ENCODE data around the gene NID1.
"Not testable (repeated sequence)": the region's sequence is repeated elsewhere in the genome, so short reads cannot be mapped to it uniquely, and the experiment has no call there.

Gene NID1

GRCh38 chr1:235968831-235969230 is 96.1 kb downstream of the NID1 start:
- in situ Hi-C loops (cut with HindIII; ENCODE audit: low pct_unique_long_range_greater_than_20kb, low sequenced_read_pairs) = no loop called here
- DNase-seq (ENCODE audit: low read depth in 1 of 2, low spot score in 1 of 2) = no peak
- TF ChIP-seq JUND (IDR thresholded peaks at IDR 0.05; ENCODE audit: low read depth) = no peak

- DNase-seq (ENCODE audit: low read depth in 1 of 2, low spot score in 1 of 2); in situ Hi-C loops (cut with HindIII; ENCODE audit: low pct_unique_long_range_greater_than_20kb, low sequenced_read_pairs): not testable (repeated sequence)
Observed at GRCh38 chr1:235966134-235966533, 98.8 kb downstream of the NID1 start.

GRCh38 chr1:235960809-235961208 is 104.1 kb downstream of the NID1 start:
- in situ Hi-C loops (cut with HindIII; ENCODE audit: low pct_unique_long_range_greater_than_20kb, low sequenced_read_pairs) = no loop called here

GRCh38 chr1:235958021-235958420 is 106.9 kb downstream of the NID1 start:
- no peak for TF ChIP-seq JUND (IDR thresholded peaks at IDR 0.05; ENCODE audit: low read depth)
- in situ Hi-C loops (cut with HindIII; ENCODE audit: low pct_unique_long_range_greater_than_20kb, low sequenced_read_pairs) = no loop called here
- DNase-seq (ENCODE audit: low read depth in 1 of 2, low spot score in 1 of 2) = no peak

More at GRCh38 chr1:235960809-235961208, 104.1 kb downstream of the NID1 start:
- no peak for TF ChIP-seq JUND (IDR thresholded peaks at IDR 0.05; ENCODE audit: low read depth)
- DNase-seq (ENCODE audit: low read depth in 1 of 2, low spot score in 1 of 2) = no peak

- in situ Hi-C loops (cut with HindIII; ENCODE audit: low pct_unique_long_range_greater_than_20kb, low sequenced_read_pairs) = no loop called here
- no peak for DNase-seq (ENCODE audit: low read depth in 1 of 2, low spot score in 1 of 2)
- no peak for TF ChIP-seq JUND (IDR thresholded peaks at IDR 0.05; ENCODE audit: low read depth)
Observed at GRCh38 chr1:235955777-235956176, 109.1 kb downstream of the NID1 start.

- no peak for DNase-seq (ENCODE audit: low read depth in 1 of 2, low spot score in 1 of 2)
- no peak for TF ChIP-seq JUND (IDR thresholded peaks at IDR 0.05; ENCODE audit: low read depth)
- in situ Hi-C loops (cut with HindIII; ENCODE audit: low pct_unique_long_range_greater_than_20kb, low sequenced_read_pairs) = no loop called here
Observed at GRCh38 chr1:235954306-235955283, 110.3 kb downstream of the NID1 start.

GRCh38 chr1:235953801-235954200 is 111.1 kb downstream of the NID1 start:
- no peak for DNase-seq (ENCODE audit: low read depth in 1 of 2, low spot score in 1 of 2)
- in situ Hi-C loops (cut with HindIII; ENCODE audit: low pct_unique_long_range_greater_than_20kb, low sequenced_read_pairs) = no loop called here
- TF ChIP-seq JUND (IDR thresholded peaks at IDR 0.05; ENCODE audit: low read depth) = no peak

- TF ChIP-seq JUND (IDR thresholded peaks at IDR 0.05; ENCODE audit: low read depth) = no peak
- DNase-seq (ENCODE audit: low read depth in 1 of 2, low spot score in 1 of 2) = no peak
- in situ Hi-C loops (cut with HindIII; ENCODE audit: low pct_unique_long_range_greater_than_20kb, low sequenced_read_pairs) = no loop called here
Observed at GRCh38 chr1:235952950-235953615, 111.8 kb downstream of the NID1 start.

- TF ChIP-seq JUND (IDR thresholded peaks at IDR 0.05; ENCODE audit: low read depth) = no peak
- in situ Hi-C loops (cut with HindIII; ENCODE audit: low pct_unique_long_range_greater_than_20kb, low sequenced_read_pairs) = no loop called here
- DNase-seq (ENCODE audit: low read depth in 1 of 2, low spot score in 1 of 2) = no peak
Observed at GRCh38 chr1:235951661-235952060, 113.2 kb downstream of the NID1 start.

- TF ChIP-seq JUND (IDR thresholded peaks at IDR 0.05; ENCODE audit: low read depth) = no peak
- no peak for DNase-seq (ENCODE audit: low read depth in 1 of 2, low spot score in 1 of 2)
- in situ Hi-C loops (cut with HindIII; ENCODE audit: low pct_unique_long_range_greater_than_20kb, low sequenced_read_pairs) = no loop called here
Observed at GRCh38 chr1:235950318-235950717, 114.6 kb downstream of the NID1 start.

GRCh38 chr1:235948774-235949427 is 116.0 kb downstream of the NID1 start:
- in situ Hi-C loops (cut with HindIII; ENCODE audit: low pct_unique_long_range_greater_than_20kb, low sequenced_read_pairs) = no loop called here
- no peak for TF ChIP-seq JUND (IDR thresholded peaks at IDR 0.05; ENCODE audit: low read depth)
- DNase-seq (ENCODE audit: low read depth in 1 of 2, low spot score in 1 of 2) = no peak

GRCh38 chr1:235947989-235948388 is 116.9 kb downstream of the NID1 start:
- in situ Hi-C loops (cut with HindIII; ENCODE audit: low pct_unique_long_range_greater_than_20kb, low sequenced_read_pairs) = no loop called here
- TF ChIP-seq JUND (IDR thresholded peaks at IDR 0.05; ENCODE audit: low read depth) = no peak
- DNase-seq (ENCODE audit: low read depth in 1 of 2, low spot score in 1 of 2) = no peak

GRCh38 chr1:235946571-235946981 is 118.3 kb downstream of the NID1 start:
- in situ Hi-C loops (cut with HindIII; ENCODE audit: low pct_unique_long_range_greater_than_20kb, low sequenced_read_pairs) = no loop called here
- TF ChIP-seq JUND (IDR thresholded peaks at IDR 0.05; ENCODE audit: low read depth) = no peak
- peak in 1 of 2 experiments; percentile 73 for DNase-seq (ENCODE audit: low read depth in 1 of 2, low spot score in 1 of 2)
